ENCODE data around the gene B4GAT1. TPM values are rescaled to one million over a fixed set of nuclear protein-coding genes. Genes with fewer than 3 reads are reported as not detected.
"Not testable (repeated sequence)": the region's sequence is repeated elsewhere in the genome, so short reads cannot be mapped to it uniquely, and the experiment has no call there.

The B4GAT1 gene
- total and polyA plus RNA-seq, 3 donors from 2014 or later = 23.2 to 45.1 (median 28.2) TPM

DNA sequence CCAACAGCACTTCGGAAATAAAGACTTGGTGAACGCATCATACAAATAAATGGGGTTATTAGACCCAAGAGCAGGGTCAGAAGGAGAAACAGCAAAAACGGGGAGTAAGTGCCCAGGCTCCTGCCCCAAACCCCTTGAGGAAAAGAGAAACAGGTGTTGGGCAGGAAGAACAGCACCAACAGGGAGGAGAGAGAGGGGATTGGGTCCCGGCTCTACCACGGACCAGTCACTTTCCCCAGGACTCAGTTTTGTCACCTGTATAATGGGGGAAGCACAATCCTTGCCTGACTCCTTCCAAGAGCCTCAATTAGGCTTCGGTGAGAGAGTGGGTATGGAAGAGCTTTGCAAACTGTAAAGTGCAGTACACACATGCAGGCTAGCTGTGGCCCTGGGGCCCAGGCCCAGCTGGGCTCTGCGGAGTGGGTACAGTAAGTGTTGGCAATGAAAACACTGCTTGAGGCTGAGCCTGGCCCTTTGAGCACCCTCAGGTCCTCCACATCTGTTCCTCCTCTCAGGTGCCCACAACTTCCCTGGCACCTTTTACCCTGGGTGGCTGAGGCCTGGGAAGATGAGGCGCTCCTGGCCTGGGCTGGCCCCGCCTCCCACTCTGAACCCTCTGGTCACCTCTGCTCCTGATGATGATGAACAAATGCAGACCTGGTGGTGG lies 15.2 kb upstream of the B4GAT1 start:
- intact Hi-C loops (cut with DNase I; ENCODE audit: low total_unique reads) = no loop called here
- WGBS, 2 donors = 82 to 87% methylated on average over 9 of the region's 9 CpGs
- H3K4me3 ChIP-seq = no peak overlapping the region
- TF ChIP-seq, protein P1, sequence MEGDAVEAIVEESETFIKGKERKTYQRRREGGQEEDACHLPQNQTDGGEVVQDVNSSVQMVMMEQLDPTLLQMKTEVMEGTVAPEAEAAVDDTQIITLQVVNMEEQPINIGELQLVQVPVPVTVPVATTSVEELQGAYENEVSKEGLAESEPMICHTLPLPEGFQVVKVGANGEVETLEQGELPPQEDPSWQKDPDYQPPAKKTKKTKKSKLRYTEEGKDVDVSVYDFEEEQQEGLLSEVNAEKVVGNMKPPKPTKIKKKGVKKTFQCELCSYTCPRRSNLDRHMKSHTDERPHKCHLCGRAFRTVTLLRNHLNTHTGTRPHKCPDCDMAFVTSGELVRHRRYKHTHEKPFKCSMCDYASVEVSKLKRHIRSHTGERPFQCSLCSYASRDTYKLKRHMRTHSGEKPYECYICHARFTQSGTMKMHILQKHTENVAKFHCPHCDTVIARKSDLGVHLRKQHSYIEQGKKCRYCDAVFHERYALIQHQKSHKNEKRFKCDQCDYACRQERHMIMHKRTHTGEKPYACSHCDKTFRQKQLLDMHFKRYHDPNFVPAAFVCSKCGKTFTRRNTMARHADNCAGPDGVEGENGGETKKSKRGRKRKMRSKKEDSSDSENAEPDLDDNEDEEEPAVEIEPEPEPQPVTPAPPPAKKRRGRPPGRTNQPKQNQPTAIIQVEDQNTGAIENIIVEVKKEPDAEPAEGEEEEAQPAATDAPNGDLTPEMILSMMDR (IDR thresholded peaks at IDR 0.05) = no peak
- TF ChIP-seq POLR2A (IDR thresholded peaks at IDR 0.05) = no peak
- H3K9me3 ChIP-seq = no peaks in the 10 kb centered on the region
- H3K4me1 ChIP-seq = no peaks in the 10 kb centered on the region
- no peaks in the 10 kb centered on the region for H3K27me3 ChIP-seq
- H3K36me3 ChIP-seq (ENCODE audit: low read depth, missing control alignments) = no peaks in the 10 kb centered on the region
- no peak overlapping the region for H3K27ac ChIP-seq
- no peak for DNase-seq

DNA sequence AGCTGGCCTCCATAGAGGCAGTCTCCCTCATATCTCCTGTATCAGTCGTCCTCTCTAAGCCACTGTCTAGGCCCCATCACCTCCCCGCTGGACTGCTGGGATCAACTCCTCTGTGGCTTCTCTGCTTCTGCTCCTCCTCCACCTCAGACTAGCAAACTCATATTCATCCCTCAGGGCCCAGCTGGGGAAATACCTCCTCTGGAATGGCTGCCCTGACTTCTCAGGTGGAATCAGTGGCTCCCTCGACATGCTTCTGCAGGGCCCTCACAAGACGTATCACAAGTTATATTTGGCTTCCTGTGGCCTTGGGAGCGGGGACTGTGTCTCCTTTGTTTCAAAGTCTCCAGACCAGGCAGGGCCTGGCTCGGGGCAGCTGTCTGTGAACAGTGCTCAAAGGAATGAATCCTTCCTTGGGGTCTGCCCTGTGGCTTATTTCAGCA lies 14.1 kb upstream of the B4GAT1 start:
- H3K36me3 ChIP-seq (ENCODE audit: low read depth, missing control alignments) = no peaks in the 10 kb centered on the region
- no peak overlapping the region for H3K4me3 ChIP-seq
- no peaks in the 10 kb centered on the region for H3K4me1 ChIP-seq
- no peaks in the 10 kb centered on the region for H3K9me3 ChIP-seq
- no peak for TF ChIP-seq POLR2A (IDR thresholded peaks at IDR 0.05)
- TF ChIP-seq, protein P1 (IDR thresholded peaks at IDR 0.05) = no peak
- no peaks in the 10 kb centered on the region for H3K27me3 ChIP-seq
- 53 to 78% methylated on average over 5 to 6 of the region's 6 CpGs for WGBS, 2 donors
- intact Hi-C loops (cut with DNase I; ENCODE audit: low total_unique reads) = no loop called here
- H3K27ac ChIP-seq = no peak overlapping the region
- DNase-seq = peak; percentile 60

DNA sequence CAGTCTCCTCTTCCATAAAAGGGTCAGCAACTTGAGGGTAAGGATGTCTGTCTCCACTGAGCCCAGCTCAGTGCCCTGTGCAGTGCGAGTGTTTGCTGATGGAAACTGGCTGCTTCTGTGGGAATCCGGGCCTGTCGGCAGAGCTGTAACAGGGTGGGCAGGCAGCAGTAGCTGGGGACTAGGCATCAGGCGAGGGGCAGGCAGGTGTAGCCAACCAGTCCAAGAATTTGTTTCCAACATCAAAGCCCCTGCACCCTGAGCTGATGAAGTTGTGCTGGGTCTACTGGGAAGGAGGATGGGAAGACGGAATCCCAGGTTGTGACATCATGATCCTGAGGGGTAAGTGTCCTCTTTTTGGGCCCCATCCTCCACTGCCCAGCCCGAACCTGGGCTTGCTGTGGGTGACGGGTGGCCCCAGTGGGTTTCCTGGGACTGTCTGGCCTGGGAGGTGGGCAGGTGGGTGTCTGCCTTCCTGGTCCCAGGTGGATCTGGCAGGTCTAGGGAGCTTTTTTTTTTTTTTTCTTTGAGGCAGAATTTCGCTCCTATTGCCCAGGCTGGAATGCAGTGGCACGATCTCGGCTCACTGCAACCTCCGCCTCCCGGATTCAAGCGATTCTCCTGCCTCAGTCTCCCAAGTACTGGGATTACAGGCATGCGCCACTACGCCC lies 13.1 kb upstream of the B4GAT1 start:
- TF ChIP-seq, protein P1 (IDR thresholded peaks at IDR 0.05) = no peak
- TF ChIP-seq POLR2A (IDR thresholded peaks at IDR 0.05) = no peak
- intact Hi-C loops (cut with DNase I; ENCODE audit: low total_unique reads) = no loop called here
- 93 to 97% methylated on average over 9 to 15 of the region's 15 CpGs for WGBS, 2 donors
- no peaks in the 10 kb centered on the region for H3K9me3 ChIP-seq
- H3K36me3 ChIP-seq (ENCODE audit: low read depth, missing control alignments) = no peaks in the 10 kb centered on the region
- H3K4me1 ChIP-seq = no peaks in the 10 kb centered on the region
- H3K4me3 ChIP-seq = no peak overlapping the region
- no peak overlapping the region for H3K27ac ChIP-seq
- H3K27me3 ChIP-seq = no peaks in the 10 kb centered on the region
- no peak for DNase-seq

DNA sequence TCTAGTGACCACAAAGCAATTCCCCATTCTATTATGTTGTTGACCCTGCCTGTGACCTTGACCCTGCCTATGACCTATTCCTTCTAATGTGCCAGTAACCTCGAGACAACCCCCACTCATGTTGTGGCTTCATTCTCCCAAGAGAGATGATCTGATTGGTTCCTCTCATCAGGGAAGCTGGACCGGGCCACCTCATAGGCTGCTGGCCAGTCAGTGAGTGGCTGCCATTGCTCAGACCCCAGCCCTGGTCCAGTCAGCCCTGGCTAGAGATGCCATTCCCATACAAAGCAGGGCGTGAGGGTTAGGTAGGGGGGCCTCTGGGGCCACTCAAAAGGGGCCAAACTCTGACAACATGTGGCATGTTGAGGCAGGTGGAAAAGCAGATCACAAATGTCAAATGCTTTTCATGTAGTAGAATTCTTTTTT lies 12.2 kb upstream of the B4GAT1 start:
- Histone ChIP-seq H3K36me3 (ENCODE audit: low read depth, missing control alignments) (no peaks in the 10 kb centered on the region), H3K9me3 (no peaks in the 10 kb centered on the region), H3K4me1 (no peaks in the 10 kb centered on the region), H3K27ac (no peak overlapping the region), H3K27me3 (no peaks in the 10 kb centered on the region), H3K4me3 (no peak overlapping the region)
- DNase-seq = no peak
- intact Hi-C loops (cut with DNase I; ENCODE audit: low total_unique reads) = no loop called here
- 47 to 71% methylated on average over 2 to 3 of the region's 3 CpGs for WGBS, 2 donors
- no peak for TF ChIP-seq POLR2A (IDR thresholded peaks at IDR 0.05)
- TF ChIP-seq, protein P1 (IDR thresholded peaks at IDR 0.05) = no peak

DNA sequence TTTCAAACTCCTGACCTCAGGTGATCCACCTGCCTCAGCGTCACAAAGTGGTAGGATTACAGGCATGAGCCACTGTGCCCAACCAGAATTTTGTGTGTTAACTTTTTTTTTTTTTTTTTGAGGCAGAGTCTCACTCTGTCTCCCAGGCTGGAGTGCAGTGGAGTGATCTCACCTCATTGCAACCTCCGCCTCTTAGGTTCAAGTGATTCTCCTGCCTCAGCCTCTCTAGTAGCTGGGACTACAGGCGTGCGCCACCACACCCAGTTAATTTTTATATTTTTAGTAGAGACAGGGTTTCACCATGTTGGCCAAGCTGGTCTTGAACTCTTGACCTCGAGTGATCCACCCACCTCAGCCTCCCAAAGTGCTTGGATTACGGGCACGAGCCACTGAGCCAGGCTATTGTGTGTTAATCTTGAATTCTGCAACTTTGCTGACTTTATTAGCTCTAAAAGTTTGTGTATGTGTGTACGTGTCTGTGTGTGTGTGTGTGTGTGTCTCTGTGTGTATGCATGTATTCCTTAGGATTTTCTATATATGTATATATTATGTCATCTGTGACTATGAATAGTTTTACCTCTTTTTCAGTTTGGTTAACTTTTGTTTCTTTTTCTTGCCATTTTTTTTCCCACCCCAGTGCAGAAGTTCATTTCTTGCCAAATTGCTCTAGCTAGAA lies 3.3 kb upstream of the B4GAT1 start:
- H3K27ac ChIP-seq; H3K36me3 ChIP-seq (ENCODE audit: low read depth, missing control alignments); intact Hi-C loops (cut with DNase I; ENCODE audit: low total_unique reads); H3K4me3 ChIP-seq; H3K9me3 ChIP-seq; DNase-seq; H3K27me3 ChIP-seq: not testable (repeated sequence)
- peaks cover 15% of the 10 kb centered on the region for H3K4me1 ChIP-seq
- WGBS, 2 donors = 86 to 89% methylated on average over 8 of the region's 8 CpGs

Measured in testis (tissue), 3 donors.